C1 segment of cervical spinal cord (tissue), 14 donors: Measurements from ENCODE around the gene NUP214.
"Not testable (repeated sequence)": the region's sequence is repeated elsewhere in the genome, so short reads cannot be mapped to it uniquely, and the experiment has no call there.

ENCODE experiments used
- DNase-seq, 14 donors: peaks; one replicate each; lab custom pipeline; 2025; lab: John Stamatoyannopoulos, UW

Gene NUP214

DNA sequence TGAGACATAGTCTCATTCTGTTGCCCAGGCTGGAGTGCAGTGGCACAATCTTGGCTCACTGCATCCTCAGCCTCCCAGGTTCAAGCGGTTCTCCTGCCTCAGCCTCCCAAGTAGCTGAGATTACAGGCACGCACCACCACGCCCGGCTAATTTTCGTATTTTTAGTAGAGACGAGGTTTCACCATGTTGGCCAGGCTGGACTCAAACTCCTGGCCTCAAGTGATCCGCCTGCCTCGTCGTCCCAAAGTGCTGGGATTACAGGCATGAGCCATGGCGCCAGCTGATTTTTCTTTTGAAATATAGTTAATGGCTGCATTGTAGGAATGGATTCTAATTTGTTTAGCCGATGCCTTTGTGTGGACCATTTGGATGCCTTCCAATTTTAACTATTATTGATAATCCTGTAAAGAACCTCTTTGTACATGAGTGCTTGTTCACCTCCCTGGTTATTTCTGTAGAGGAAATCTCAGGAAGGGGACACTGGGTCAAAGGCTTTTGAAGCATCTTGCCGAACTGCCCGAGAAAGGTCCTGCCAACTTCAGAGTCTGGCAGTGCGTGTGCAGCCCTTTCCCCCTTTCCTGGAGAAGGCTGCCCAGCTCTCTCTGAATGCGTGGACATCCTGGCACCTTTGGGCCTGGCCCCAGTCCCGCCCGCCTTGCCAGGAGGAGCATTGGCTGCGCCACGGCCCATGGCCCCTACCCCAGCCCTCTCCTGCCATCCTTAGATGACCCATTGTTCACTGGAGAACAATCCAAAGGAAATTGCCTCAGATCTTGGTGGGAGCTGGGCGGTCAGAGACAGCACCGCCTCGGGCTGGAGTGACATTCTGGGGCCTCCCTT lies 8.9 kb upstream of the NUP214 start:
- peak in 8 of 14 donors; percentile 23 to 65 (median 46) for DNase-seq

DNA sequence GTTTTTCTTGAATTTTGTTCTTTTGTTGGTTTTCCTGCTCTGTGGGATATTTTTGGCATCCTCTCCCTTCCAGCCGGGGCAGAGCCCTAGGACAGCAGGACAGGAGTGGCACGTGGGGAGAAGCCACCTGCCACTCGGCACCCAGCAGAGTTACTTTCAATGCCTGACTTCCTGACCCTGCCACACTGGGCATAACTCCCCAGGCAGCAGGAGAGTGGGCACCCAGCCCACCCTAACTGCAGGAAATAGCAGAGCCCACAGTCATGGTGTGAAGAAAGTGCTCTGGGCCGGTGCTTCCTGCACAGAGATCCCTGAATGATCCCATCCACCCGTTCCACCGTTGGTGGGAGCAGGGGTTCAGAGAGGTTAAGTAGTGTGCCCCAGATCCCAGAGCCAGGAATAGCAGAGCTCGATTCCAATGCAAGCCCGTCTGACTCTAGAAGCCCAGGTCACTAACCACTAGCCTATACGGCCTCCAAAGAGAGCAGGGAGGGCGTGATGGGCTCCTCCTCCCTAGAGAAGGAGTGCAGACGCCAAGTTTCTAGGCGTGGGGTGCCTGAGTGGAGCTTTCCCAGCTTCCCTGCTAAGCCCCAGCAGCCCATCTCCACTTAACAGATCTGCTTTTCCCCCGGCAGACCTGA lies 8.1 kb upstream of the NUP214 start:
- peak in 3 of 14 donors; percentile 34 to 62 (median 59) for DNase-seq

DNA sequence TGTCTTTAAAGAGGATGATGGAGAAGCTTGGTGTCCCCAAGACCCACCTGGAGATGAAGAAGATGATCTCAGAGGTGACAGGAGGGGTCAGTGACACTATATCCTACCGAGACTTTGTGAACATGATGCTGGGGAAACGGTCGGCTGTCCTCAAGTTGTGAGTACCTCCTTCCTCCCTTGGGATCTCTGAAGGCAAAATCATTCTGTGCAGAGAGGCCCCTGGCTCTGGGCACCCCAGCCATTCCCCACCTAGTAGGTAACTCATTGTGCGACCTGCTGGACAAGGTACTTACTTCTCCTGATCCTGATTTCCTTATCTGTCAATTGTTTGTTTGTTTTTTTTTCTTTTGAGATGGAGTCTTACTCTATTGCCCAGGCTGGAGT lies 7.6 kb upstream of the NUP214 start:
- no peak for DNase-seq

- DNase-seq: no peak
Measured at GRCh38 chr9:131119600-131119999, 5.8 kb upstream of the NUP214 start.

- no peak for DNase-seq
Measured at GRCh38 chr9:131120620-131121228, 4.7 kb upstream of the NUP214 start.

DNA sequence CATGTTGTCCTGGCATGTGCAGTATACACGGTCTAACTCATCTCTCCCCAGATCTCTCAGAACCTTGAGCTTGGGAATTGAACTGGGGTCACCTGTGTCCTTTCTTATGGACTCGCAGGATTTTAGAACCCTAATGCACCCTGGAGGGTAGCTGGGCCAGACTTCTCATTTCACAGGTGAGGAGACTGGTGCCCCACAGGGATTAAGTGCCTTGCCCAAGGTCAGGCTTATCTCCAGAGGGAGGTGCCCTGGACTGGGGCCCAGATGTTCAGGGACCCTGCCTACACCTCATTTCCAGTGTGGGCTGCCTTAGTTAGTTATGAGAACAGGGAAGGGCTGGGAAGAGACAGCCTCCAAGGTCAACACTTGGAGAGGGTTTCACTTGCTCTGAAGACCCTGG lies 4.0 kb upstream of the NUP214 start:
- no peak for DNase-seq

- DNase-seq: no peak
Measured at GRCh38 chr9:131122158-131122557, 3.2 kb upstream of the NUP214 start.

DNA sequence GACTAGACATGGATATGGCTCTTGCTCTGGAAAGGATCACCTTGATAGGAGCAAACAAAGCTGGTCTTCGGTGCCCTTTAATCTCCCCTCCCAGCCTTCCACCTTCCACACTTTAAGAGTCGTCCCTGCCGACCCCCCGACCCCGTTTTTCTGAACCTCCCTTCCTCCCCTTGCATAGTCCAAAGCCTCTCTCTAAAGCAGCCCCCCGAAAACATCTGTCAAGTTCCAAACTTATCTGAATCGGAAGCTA lies 423 bp upstream of the NUP214 start:
- DNase-seq: no peak

- DNase-seq: no peak
Measured at GRCh38 chr9:131126059-131126426, 657 bp downstream of the NUP214 start.

DNA sequence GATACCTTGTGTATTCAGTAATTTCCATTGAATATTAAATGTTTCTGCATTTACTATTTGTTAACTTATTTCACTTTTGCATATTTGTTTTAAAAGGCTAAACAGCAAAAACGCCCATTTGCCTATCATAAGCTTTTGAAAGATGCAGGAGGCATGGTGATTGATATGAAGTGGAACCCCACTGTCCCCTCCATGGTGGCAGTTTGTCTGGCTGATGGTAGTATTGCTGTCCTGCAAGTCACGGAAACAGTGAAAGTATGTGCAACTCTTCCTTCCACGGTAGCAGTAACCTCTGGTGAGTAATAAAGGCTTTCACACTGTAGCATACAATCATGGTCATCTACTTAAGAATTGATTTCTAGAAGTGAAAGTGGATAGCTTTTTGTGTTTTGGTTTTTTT lies 3.8 kb downstream of the NUP214 start:
- DNase-seq: no peak

DNA sequence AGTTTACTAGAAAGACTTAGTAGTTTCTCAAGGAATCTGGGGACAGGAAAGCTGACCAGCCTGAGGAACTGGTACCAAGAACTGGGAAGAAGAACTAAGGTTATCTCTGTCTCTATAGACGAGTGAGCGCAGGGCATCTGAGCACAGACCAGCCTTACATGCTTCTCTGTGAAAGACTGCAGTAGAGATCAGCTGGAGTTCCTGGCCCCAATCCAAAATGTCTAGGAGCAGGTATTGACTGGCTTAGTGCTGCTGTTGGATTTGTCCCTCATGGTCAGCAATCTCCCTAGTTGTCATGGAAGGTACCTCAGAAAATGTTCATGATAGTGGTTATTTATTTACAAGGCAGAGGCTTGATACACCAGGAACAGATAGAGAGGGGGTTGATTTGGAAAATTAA lies 13.3 kb downstream of the NUP214 start:
- no peak for DNase-seq

- no peak for DNase-seq
Measured at GRCh38 chr9:131140112-131140511, 14.7 kb downstream of the NUP214 start.

DNA sequence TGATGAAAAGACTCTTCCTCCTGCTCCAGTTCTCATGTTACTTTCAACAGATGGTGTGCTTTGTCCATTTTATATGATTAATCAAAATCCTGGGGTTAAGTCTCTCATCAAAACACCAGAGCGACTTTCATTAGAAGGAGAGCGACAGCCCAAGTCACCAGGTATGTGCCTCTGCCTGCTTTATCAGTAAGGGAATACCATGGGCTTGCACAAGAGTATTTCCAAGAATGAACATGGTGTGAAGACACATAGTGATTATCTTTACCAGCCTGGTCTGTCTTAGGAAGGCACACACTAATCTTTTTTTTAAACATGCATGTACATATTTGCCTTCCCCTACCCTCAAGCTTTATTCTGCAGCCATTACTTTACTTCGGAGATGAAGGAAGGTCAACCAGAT lies 15.2 kb downstream of the NUP214 start:
- DNase-seq: no peak

- no peak for DNase-seq
Measured at GRCh38 chr9:131142160-131142559, 16.8 kb downstream of the NUP214 start.

GRCh38 chr9:131144201-131144600 lies 18.8 kb downstream of the NUP214 start:
- no peak for DNase-seq

GRCh38 chr9:131145245-131145644 lies 19.9 kb downstream of the NUP214 start:
- no peak for DNase-seq

DNA sequence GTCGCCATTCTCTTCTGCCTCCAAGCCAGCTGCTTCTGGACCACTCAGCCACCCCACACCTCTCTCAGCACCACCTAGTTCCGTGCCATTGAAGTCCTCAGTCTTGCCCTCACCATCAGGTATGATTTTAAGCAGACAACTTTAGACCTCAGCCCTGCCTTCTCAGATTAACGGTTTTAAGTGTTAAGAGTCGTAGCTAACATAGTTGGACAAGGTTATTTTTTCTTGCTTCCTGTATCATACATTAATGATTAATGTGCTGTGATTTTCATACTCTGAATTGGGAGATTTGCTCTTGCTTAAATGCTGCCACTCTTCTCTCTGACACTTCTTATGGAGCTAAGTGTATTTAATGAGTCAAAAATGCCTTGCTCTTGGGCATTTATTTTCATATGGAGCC lies 20.8 kb downstream of the NUP214 start:
- DNase-seq: no peak

DNA sequence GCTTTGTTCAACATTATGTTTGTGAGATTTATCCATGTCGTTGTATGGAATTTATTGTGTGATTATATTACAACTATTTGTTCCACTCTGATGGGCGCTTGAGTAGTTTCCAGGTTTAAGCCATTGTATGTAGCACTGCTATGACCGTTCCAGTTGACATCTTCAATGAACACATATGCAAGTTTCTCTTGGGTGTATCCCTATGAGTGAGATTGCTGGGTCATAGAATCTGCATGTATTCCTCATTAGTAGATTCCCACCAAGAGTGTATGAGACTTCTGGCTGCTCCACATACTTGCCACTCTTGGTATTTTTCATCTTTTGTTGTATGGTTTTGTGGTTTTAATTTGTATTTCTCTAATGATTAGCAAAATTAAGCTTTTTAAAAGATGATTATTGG lies 22.9 kb downstream of the NUP214 start:
- DNase-seq: no peak

DNA sequence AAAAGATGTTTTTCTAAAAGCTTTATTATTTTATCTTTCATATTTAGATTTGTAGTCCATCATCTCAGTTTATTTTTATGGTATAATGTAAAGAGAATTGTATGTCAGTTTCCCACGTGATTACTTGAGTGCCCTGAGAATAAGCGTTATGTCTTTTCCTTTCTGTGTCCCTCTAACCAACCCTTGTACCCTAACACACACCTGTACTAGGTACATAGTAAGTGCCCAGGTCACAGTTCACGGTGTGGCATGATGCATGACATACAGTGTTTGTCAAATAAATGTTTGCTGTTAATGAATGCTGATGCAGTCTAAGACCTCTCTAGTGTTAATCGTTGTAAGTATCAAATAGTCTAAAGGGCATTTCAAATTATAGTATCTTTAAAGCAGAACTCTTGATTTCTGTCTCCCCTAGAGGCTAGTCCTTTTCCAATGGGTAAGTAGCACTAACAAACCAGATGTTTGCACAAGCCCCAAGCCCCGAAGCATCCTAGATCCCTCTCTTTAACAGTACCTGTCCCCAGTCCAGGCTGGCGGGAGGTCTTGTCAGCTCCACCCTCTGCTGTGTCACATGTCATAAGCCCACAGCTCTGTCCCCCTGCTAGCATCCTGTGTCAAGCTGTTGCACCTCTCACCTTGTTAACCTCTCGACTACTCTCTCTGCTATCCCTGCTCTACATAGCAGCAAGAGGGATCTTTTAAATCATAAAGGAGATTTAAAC lies 23.7 kb downstream of the NUP214 start:
- DNase-seq: no peak

DNA sequence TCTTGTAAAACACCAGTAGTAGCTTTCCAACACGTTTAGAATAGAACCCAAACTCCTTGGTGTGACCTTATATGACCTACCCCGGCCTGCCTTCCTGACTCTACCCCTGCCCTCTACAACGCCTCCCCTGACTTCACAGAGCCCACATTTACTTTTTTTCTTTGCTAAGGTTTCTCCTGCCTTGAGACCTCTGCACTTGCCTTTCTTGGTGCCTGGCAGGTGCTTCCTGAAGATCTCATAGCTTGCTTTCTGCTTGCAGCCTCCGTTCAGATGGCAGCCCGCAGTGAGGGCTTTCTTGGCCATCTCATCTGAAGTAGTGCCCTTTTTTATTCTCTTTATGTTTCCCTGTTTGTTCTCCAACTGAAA lies 24.3 kb downstream of the NUP214 start:
- DNase-seq: no peak

DNA sequence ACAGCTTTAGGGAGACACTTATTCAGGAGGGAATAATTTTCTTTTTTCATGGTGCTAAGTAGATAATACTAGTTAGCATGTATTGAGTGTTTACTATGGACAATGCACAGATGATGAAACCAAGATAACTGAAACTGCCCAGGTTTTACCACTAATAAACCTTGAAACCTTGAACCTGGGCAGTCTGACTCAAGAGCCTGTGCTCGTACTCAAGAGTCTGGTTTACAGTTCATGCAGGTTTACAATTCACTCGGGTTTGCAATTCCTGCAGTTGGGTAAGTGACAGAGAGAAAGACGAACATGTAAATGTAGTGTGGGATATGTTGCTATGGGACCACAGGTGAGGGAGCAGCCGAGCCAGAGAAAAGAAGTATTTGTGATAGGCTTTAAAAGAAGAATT lies 28.2 kb downstream of the NUP214 start:
- DNase-seq: no peak

- not testable (repeated sequence) for DNase-seq
Measured at GRCh38 chr9:131158673-131159072, 33.3 kb downstream of the NUP214 start.
